GM12873 (cell line): ENCODE data around the gene PGLYRP4.

ENCODE experiments used
- CTCF ChIP-seq: IDR thresholded peaks from 2 replicates; pipeline ENCODE4 v1.5.1; 2012; ENCODE audit warnings: low read depth, mild to moderate bottlenecking, moderate library complexity, low read length, control low read depth; ENCODE audit not compliant: insufficient read depth; ENCODE audit errors: missing control alignments

PGLYRP4 gene

GRCh38 chr1:153347856-153348255 is 785 bp downstream of the PGLYRP4 start:
- no peak for TF ChIP-seq CTCF

- TF ChIP-seq CTCF = no peak
Measured at GRCh38 chr1:153346077-153346723, 2.4 kb downstream of the PGLYRP4 start.

DNA sequence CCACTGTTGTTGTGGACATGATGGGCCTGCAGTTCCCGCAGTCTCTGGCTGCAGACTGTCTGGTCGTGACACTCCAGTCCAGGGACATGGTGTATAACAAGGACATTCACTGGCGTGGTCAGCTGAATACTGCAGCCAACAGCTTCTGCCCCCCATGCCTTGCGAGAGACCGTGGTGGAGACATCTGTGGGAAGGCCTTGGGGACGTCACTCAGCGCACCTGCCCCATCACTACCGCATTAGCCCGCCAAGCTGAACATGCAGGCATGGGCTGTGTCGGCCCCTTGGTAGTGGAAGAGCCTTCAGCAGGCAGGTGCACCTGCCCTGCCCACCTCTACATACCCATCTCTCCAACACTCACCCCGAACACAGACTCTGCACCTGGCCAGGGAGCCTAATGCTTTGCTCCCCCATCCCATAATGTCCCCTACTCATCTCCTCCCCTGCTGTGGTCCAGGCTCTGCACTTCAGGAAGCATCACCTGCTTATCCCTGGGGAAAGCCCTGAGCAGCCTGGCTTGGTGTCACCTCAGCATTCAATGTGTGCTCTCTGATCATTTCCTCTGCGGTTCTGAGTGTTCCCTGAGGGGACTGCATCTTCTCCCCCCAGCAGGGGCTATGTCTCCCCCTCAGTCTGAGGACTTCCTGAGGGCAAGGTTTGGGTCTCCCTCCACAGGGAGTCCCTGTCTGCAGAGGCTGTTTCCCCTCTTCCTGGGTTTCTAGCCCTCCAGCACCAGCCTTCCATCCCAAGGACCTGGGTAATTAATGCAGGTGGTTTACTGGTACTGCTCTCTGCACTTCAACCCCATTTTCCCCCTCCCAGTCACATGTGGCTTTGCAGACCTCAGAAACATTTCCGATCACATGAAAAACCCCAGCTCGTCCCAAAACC is 3.2 kb downstream of the PGLYRP4 start:
- TF ChIP-seq CTCF = no peak

DNA sequence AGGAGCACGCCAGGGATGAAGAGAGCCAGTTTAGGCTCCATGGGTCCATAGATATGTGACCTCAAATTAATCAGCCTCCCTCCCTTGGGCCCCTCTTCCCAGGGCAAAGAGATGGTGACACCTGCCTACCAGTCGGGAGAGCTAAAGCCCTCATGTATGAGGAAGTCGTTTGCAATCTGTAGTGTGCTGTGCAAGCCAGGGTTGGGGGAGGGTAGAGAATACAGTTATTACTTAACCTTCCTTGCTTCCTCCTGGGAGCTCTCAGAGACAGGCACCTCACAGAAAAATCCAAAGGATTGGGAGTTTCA is 4.0 kb downstream of the PGLYRP4 start:
- no peak for TF ChIP-seq CTCF

DNA sequence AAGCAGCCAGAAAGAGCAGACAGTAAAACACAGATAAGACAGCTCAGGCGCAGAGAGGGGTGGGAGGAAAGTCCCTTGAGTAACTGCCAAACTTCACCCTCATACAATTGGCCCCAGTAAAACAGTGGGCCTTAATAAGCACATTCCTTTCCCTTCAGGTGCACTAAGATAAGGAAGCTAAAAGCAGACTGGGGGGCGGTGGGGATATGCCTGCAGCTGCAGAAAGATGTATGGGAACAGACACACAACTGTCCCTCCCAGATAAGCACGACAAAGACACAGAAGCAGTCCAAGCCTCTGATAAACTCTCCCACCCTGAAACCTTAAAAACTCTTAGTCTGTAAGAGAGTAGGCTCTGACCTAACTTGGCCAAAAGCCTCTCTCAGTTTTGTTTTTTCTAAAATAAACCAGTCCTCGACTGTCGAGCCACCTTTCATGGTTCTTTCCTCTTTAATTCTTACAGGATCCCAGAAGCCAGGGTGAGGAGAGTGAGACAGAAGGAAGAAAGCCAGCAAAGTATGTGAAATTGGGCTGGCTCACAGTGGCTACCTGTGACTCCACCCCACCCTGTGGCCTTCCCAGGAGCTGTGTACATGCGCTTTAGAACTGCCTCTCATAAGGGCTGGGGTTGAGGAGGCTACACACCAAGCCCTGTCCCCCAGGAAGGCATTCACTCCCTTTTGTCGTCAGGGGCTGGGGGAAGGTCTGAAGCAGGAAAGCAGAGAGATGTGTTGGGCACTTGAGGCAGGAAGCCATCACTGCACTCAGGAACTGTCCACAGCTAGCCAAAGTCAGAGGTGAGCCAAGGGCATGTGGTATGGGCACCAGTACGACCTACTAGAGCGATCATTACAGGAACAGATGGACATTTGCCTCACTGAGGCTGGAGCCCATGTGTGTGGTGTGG is 4.6 kb downstream of the PGLYRP4 start:
- TF ChIP-seq CTCF = no peak

DNA sequence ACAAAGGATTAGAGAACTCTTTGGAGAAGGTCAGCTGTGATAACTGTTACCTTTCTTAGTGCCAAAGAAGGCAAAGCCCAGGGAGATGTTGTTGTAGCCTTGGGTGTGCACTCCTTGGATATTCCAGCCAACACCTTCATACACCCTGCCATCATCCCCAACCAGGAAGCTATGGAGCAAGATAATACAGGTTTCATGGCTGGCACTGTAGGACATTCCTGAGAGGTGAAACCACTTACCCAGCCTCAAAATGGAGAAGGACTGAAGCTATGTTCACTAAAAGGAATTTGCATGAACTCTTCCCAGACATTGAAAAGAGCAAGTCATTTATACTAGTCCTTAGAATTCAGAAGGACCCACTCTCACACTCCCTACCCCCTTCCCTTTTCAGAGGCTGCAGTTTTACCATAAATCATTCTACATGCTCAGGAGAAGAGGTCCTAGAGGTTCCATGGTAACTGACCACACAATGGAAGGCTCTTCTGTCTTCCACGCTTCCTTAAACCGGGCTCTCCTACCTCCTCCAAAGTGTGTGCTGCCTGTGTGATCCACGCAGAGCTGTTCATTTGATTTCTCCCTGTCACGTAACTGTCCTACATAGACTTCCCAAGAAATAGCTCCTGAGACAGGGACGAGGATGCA is 5.5 kb downstream of the PGLYRP4 start:
- TF ChIP-seq CTCF = no peak
